SHP77 (cell line): ENCODE results near the gene PDAP1.
"Not testable (repeated sequence)": the region's sequence is repeated elsewhere in the genome, so short reads cannot be mapped to it uniquely, and the experiment has no call there.

Experiments
- DNase-seq, 2 experiments: peaks; one replicate each; lab custom pipeline; 2025; lab: John Stamatoyannopoulos, UW

Gene PDAP1, protein sequence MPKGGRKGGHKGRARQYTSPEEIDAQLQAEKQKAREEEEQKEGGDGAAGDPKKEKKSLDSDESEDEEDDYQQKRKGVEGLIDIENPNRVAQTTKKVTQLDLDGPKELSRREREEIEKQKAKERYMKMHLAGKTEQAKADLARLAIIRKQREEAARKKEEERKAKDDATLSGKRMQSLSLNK

DNA sequence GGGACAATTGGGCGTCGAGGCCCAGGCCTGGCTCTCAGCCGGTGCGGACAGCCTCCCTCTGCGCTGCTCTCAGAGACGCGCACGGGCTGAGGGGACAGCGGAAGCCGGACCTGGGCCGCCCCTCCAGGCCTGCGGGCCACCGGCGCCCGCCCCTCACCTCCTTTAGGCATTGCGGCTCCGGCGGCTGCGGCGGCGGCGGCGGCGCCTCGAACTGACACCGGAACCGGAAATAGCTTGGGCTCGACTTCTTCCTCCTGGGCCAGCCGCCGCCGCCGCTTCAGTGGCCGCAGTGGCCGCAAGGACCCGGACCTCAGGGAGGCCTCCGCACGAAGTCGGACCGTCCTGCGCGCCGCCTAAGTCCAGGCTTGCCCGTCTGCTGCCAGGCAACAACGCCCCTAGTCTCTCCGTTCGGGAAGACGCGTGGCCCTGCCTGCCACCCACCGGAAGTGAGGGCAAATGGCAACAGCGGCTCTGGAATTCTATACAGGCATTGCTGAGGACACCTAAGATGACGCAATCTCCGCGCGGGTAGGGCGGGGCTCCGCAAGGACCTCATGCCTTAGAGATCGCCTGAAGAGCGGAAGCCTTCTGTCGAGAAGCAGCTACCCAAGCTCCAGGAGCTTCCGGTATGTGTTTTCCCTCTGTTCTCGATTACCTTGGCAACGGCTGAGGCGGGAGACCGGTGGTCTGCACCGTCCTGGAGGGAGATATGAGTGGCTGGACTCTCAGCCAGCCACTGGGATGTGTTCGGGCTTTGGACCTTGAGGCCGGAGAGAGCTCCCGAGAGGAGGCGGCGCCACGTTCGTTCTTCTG is at the start of gene PDAP1, which contains the start of gene BUD31:
PDAP1 (minus strand) TSS at position 219 of the 813 bp plus-strand sequence; CDS start at position 170, 49 bp downstream.
BUD31 (plus strand) TSS at position 591 of the 813 bp plus-strand sequence. CDS start 2,124 bp downstream, outside the sequence.
- peak; percentile 84 to 89 for DNase-seq

DNA sequence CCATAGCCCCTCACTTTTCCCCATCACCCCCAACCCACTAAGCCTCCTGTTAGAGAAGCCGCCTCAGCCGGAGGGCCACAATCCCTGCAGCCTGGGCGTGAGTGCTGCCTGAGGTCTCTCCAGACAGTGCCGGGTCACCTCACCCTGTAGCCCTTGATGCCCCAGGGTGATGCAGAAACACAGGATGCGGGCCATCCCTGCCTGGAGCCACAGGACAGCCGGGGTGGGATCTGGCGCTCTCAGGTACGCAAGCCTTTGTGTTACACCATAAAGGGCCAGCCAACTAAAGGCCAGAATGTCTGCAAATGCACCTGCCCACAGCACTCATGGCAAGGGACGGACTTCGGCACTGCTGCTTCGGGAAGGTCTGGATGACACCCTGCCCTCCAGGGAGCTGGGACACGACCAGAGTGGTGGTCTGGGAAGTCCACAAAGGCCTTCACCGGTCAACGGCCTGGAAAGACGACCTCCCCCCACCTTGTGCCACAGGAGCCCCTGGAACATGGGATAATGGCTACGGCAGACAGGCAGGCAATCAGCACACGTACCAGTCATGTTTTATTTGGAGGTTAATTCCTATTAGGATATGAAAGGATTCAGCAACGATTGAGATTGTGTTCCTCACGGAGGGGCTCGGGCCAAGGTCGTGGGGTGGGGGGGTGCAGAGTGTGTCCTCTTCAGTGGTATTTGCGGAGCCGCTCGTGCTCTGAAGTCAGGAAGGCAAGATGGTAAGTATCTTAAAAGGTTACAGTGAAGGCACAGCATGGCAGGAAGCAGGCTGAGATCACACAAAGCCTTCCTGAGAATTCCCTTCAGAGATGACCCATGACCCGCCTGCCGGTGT is 49.5 kb upstream of the PDAP1 start:
- DNase-seq, result no peak

DNA sequence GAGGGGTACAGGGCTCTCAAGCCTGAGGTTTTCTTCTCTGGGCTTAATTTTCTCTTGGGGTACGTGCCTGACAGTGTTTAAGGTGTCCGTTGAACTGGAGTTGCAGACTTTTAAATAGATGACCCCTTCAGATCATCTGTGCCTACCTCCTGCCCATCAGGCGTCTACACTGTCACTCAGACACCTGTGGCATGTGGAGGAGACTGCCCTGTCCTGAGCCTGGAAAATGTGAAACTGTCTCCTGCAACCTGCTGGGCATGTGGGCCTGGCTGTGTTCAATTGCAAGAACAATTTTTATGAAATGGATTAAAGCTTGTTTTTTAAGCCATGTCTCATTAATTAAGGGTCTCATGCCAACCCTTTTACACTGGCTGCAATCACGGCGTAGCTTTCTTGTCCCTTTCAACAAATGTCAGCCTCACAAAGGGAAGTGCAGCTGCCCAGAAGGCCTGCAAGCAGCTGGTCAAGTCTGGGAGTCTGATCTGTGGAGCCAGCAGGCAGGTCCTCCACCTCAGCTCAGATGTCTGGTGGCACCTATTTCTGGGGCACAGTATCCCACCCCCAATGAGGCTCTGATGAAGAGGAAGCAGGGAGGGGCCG is 48.8 kb upstream of the PDAP1 start:
- DNase-seq, result no peak

DNA sequence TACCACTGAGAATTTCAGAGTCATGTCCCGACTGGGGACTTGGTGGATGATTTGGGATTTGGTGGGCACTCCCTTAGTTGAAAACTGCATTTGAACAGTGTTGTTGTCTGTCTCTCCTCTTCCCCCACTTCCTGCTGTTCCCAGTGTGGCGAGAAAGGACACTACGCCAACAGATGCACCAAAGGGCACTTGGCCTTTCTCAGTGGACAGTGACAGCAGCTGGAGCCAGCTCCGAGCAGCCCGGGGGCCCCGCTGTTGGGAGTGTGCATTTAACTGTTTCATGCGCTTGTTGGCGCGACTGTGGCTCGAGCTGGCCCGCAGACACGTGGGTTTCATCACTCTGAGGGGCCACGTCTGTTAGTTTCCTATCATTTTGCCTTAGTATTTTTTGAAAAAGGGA is 47.9 kb upstream of the PDAP1 start:
- no peak for DNase-seq

DNA sequence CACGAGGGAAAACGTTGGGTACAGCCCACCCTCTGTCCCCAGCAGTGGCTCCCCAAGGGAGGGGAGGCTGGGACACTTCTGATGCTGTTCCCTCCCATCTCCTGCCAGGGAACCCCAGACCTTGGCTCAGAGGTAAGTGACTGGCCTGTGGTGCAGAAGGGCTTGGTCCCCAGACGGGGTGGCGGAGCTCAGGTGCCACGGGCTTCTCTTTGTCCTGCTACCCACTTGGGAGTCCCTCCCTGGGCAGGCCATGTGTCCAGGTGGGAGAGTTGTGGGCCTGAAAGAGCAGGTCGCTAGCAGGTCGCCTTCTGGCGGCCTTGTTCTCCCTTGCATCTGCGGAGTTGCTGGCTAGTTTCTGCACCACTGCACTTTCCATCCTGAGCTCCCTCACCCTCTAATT is 47.5 kb upstream of the PDAP1 start:
- DNase-seq, result no peak

DNA sequence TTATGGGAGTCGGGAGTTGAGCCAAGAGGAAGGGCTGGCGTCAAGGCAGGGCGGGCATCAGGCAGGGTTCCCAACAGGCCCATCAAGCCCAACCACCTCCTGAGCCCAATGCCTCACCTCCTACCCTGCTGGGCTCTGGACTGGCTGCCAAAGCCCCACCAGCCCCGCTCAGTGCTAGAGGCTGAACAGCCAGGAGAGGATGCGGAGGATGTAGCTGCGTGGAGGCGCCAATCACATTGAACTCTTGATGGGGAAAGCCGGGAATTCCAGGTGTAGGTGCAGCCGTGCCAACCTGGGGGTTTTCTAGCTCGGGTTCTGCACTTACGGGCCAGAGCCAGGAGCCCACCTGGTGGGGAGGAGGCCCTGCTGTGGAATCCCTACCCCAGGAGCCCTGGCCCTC is 44.7 kb upstream of the PDAP1 start:
- no peak for DNase-seq

DNA sequence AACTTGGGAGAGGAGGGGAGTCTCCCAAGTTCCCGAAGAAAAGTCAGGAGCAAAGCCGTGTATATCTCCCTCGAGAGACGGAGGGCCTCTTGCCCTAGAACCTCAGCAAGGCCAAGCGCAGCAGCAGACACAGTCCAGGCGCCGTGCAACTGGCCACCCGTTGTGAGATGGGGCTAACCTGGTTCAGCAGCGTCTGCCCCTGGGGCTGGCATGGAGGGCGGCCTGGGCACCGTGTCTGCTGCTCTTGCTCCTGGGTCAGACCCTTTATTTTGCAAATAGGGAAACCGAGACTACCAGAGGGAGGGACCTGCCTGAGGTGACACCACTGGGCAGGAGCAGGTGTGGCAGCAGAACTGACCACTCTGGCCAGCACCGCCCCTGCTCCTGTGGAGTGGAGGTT is 44.1 kb upstream of the PDAP1 start:
- DNase-seq, result no peak

DNA sequence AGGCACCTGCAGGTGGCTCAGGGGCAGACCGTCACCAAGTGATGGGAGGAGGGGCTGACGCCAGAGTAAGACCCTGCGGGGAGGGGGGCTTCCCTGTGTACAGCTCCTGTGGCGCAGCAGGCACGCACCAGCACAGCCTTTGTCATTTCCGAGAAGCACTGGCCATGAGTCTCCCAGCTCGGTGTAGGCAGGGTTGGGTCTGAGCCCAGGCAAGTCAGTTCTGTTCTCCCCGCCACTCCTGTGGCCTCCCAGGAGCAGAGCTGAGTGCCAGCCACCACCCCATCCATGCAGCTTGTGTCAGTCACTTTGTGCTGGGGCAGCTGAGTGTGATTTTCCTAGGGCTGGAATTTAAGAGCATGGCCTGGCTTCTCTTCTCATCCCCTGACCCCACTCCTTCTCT is 43.5 kb upstream of the PDAP1 start:
- no peak for DNase-seq

DNA sequence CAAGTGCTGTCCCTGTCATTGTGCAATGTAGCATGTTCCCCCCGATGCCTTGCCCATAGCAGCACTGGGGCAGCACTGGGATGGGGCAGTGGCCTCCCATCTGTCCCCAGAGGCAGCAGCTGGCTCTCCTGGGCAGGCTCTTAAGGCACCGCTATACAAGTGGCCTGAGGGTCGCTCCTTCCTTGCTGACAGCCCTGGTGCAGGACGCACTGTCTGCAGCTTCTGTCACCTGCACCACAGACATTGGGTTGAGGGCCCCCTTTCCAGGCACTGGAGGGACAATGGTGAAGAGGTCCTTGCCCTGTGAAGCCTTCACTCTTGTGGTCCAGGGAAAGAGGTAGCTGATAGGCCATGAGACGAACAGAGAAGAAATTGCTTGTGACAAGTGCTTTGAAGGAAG is 40.9 kb upstream of the PDAP1 start:
- no peak for DNase-seq

DNA sequence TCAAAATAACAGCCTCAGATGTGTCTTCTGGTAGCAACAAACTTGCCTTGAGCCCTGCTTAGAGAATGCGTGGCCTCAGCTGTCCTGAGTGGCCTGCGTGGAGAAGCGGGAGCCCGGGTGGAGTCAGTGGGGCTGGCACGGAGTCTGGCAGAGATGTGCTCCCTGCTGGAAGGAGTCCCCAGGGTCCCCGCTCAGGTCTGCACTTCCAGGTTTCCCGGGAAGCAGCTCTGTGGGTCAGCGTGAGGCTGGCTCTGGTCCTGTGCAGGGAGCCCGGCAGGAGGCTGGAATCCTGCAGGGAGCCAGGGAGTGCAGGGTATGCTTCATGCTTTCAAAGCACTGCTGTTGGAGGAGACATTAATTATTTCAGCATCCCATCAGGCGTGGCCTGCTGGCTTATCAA is 40.5 kb upstream of the PDAP1 start:
- no peak for DNase-seq

DNA sequence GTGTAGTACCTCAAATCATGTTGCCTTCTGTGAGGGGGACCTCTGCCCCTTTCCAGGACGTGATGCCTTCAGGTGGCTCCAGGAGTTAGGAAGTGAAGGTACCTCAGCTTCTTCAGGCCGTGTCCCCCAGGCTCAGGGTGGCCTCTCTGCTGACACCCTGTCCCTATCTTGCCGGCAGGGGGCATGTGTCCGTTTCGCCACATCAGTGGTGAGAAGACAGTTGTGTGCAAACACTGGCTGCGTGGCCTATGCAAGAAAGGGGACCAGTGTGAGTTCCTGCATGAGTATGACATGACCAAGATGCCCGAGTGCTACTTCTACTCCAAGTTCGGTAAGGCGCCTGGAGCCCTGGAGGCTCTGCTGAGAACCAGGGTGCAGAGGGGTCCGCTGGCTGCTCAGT is 39.5 kb upstream of the PDAP1 start:
- no peak for DNase-seq

DNA sequence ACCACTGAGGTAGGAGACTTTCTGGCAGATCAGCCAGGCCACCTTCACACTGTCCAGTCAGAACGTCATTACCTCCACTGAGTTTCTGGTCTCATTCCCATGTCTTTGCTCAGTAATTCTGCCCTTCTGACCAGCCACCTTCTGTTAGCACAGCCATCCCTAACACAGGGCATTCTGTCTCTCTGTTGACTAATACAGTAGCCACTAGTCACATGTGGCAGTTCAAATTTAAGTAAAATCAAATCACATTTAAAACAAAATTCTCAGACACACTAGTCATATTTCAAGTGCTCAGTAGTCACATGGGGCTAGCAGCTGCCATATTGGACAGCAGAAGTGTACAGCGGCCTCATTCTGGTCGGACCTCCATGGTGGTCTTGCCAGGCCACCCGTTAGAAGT is 37.7 kb upstream of the PDAP1 start:
- no peak for DNase-seq

DNA sequence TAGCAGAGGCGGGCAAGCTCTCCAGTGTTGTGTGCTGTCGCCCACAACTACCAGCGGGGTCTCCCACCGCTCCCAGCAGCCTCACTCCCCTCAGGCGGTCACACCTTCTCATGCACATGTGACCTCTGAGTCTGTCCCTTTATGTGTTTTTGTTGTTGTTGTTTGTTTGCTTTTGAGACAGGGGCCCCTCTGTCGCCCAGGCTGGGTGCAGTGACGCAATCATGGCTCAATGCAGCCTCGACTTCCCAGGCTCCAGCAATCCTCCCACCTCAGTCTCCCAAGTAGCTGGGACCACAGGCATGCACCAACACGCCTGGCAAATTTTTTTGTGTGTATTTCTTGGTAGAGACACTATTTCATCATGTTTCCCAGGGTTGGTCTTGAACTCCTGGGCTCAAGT is 31.8 kb upstream of the PDAP1 start:
- no peak for DNase-seq

DNA sequence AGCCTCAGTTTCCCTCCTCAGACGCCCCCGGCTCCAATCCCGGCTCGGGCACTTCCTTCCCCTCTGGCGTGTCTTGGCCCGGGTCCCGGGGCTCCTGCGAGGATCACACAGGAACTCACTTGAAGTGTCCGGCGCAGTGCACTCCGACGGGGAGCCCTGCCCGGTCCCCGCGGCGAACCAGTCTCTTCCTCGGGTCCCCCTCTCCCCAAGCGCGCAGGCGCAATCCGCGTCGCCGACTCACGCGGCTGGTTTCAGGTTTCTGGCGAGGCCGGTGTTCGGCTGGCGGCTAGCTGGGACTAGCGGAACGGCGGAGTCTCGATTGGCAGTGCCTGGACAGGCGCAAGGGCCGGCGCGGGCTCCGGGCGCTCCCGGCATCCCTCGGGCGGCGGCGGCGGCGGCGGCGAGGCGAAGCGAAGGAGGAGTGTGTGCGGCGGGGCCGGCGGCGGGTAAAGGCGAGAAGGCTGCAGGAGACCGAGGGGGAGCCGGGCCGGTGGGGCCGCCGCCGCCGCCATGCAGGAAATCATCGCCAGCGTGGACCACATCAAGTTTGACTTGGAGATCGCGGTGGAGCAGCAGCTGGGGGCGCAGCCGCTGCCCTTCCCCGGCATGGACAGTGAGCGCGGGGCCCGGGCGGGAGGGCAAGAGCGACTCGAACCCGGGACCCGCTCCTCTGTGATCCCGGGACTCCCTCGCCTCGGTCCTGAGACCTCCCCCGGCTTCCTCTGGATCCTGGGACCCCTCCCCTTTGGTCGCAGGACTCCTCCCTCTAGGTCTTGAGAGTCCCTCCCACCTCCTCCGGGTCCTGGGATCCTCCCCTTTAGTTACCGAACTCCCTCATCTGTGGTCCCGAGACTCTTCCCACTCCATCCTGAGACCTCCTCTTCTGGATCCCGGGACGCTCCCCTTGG is 30.4 kb upstream of the PDAP1 start, which contains the start of the genes CPSF4 and PTCD1:
CPSF4 (plus strand) TSS at position 371 of the 908 bp plus-strand sequence; CDS start at position 511, 140 bp downstream.
PTCD1 (minus strand) TSS at position 226 of the 908 bp plus-strand sequence. CDS start 3,556 bp downstream, outside the sequence.
- peak; percentile 89 to 91 for DNase-seq

DNA sequence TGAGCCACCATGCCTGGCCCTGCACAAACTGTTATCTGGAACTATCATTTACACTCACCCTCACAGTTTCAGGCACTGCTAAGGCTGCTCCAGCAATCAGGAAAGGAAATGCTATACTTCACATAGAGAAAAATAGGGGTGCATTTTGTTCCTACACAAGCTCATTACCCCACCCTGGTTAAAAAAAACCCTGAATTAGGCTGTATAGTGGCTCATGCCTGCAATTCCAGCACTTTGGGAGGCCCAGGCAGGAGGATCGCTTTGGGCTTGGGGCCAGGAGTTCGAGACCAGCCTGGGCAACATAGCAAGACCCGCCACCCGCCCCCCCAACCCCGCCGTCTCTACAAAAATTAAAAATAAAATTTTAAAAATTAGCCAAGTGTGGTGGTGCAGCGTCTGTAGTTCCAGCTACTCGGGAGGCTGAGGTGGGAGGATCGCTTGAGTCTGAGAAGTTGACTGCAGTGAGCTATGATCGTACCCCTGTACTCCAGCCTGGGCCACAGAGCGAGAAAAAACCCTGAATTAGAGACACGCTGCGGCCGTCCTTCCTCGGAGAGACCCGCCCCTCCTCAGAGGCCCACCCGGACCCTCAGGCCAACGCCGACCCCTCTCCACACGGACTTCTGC is 29.7 kb upstream of the PDAP1 start:
- DNase-seq, result no peak

DNA sequence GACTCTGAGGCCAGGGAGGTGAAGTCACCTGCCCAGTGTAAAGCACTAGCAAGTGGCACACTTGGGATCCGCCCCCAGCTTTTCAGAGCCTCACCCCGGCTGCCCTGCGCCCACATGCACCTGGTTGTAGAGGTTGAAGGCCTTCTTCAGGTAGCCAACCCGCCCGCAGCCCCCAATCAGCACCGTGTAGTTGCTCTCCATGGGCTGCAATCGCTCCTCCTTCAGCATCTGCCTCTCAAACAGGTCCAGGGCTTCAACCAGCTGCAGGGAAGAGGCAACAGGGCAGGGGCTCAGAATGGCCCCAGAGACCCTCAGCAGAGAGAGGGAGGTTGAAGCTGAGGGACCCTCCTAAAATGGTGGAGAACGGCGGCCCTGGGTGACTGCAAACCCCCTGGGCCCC is 24.8 kb upstream of the PDAP1 start:
- DNase-seq, result no peak

DNA sequence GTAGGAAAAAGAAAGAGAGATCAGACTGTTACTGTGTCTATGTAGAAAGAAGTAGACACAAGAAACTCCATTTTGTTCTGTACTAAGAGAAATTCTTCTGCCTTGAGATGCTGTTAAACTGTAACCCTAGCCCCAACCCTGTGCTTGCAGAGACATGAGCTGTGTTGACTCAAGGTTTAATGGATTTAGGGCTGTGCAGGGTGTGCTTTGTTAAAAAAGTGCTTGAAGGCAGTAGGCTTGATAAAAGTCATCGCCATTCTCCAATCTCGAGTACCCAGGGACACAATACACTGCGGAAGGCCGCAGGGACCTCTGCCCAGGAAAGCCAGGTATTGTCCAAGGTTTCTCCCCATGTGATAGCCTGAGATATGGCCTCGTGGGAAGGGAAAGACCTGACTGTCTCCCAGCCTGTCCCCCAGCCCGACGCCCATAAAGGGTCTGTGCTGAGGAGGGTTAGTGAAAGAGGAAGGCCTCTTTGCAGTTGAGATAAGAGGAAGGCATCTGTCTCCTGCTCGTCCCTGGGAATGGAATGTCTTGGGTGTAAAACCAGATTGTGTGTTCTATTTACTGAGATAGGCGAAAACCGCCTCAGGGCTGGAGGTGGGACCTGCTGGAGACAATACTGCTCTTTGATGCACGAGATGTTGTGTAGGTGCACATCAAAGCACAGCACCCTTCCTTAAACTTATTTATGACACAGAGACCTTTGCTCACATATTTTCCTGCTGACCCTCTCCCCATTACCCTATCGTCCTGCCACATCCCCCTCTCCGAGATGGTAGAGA is 23.6 kb upstream of the PDAP1 start:
- DNase-seq, result not testable (repeated sequence)

DNA sequence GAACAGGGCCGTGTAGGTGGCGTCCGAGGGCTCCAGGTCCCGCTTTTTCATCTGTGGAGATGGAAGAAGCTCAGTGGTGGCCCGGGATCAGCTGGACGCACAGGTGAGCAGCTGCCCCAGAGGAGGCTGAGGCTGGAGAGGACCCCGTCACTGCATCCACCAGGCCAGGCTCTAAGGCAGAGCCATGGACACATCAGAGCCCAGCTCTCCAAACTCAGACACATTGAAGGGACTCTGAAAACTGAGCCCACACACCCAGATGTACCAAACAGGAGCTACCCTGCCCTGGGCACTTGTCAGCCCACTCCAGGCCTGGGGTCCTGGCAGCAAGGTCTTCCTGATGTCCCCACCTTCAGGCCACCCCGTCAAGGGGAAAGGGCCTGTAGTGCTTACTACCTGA is 21.4 kb upstream of the PDAP1 start:
- no peak for DNase-seq

DNA sequence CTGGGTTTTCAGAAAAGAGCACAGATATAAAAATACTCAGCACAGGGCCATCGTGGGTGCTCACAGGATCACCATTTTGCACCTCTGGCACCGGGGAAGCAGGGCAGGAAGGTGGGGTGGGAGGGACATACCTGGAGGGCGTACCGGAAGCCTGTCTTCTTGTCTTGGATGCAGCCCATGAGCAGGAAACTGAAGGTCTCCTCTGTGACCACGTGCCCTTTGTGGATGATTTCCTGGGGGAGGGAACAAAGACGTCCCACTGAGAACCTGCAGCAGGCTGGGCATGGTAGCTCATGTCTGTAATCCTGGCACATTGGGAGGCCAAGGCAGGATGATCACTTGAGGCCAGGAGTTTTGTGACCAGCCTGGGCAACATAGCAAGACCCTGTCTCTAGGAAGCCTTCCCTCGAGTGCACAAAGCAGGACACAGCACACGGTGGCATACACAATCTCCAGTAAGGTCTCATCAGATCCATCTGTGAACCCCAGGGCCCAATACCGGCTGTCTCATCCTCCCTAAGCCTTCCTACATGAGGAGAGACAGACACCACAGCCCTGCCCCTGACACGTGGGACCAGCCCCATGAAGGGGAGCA is 20.7 kb upstream of the PDAP1 start:
- DNase-seq, result no peak
